ENCODE results near the gene ABCC11.
"Not testable (repeated sequence)": the region's sequence is repeated elsewhere in the genome, so short reads cannot be mapped to it uniquely, and the experiment has no call there.

The ABCC11 gene

GRCh38 chr16:48194828-48195556 is 52.3 kb downstream of the ABCC11 start:
- no peak for DNase-seq

DNA sequence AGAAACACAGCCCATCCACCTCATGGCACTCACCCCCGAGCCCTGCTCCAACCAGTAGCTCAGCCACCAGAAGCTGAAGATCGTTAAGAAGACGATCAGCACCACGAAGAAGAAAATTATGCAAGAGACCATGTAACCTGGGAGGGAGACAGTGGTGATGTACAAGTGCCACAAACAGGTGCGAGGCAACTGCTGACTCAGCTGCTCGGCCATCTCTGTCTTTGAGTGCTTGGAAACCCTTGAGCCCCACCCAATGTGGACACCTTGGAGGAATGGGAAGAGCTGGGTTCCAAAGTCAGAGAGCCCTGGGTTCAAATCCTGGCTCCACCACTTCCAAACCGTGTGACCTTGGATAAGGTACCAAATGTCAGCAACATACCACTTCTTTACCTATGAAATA is 53.5 kb downstream of the ABCC11 start:
- no peak for DNase-seq

DNA sequence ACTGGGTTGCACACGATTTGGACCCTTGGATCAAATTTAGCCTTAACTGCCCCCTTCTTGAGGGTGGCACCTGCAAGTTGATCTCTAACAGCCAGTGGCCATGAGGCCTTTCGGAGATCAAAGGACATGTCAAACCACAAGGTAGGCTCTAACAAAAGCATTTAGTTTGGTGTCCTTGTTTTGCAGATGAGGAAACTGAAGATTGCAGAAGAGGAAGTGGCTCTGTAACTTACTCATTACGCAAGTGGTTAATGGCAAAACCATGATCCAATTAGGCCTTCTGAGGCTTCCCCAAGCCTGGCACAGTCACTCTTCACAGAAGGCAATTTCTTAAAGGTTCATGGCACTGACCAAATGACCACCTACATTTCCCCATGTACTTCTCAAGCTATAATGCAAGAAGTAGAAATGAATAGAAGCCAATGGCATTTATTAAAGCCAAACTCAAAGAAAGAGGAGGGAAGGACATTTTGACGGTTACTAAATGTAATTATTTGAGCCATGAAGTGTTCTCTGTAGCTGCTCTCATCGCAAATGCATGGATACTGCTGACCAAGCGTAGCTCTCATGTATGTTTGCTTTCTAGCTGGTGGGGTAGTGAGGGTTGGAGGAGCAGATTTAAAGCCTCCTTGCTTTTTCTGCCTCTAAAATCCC is 58.8 kb downstream of the ABCC11 start:
- no peak for DNase-seq

- DNase-seq: no peak
These were observed 59.6 kb downstream of the ABCC11 start for GRCh38 chr16:48187779-48188178.

- DNase-seq: no peak
These were observed 62.7 kb downstream of the ABCC11 start for GRCh38 chr16:48184681-48185080.

DNA sequence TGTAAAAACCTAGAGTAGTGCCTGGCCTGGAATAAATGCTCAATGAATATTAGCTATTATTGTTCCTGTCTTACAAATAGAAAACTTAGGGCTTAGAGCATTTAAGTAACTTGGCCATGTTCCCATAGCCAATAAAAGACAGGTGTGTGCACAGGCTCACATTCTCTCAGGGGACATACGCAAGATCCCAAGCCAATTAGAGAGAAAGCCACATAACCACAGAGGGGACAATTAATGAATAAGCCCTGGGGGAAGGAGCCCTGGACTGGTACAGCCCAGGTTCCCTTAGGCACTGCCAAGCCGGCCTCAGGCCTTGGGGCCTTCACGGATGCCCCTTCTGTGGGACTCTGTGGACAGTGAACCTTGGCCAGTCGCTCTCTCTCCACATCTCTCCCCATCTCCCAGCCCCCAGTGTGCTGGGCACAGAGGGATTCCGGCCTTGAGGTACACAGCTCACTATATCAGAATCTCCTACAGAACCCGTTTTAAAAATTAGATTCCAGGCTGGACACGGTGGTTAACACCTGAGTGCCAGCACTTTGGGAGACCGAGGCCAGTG is 64.3 kb downstream of the ABCC11 start:
- DNase-seq: no peak

- not testable (repeated sequence) for DNase-seq
These were observed 65.4 kb downstream of the ABCC11 start for GRCh38 chr16:48181746-48182520.

DNA sequence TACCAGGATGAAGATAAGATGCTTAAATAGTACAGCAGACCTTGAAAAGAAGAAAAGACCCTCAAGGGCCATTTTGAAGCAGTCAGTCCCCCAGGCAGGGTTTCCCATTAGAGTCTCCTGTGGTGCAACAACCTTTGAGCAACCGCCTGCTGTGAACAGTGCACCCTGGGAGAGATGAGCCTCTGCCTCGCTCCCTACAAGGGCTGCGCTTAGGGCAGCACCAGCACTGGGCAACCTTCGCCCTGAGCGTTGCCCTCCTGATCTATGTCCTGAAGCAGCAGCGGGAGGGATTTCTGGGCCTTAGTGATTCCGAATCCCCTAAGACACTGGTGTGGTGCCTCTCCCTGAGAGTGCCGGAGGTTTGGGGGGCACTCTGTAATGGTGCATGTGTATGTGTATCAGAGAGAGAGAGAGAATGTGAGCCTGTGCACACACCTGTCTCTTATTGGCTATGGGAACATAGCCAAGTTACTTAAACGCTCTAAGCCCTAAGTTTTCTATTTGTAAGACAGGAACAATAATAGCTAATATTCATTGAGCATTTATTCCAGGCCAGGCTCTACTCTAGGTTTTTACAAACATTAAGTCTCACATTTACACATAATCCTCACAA is 66.4 kb downstream of the ABCC11 start:
- no peak for DNase-seq

DNA sequence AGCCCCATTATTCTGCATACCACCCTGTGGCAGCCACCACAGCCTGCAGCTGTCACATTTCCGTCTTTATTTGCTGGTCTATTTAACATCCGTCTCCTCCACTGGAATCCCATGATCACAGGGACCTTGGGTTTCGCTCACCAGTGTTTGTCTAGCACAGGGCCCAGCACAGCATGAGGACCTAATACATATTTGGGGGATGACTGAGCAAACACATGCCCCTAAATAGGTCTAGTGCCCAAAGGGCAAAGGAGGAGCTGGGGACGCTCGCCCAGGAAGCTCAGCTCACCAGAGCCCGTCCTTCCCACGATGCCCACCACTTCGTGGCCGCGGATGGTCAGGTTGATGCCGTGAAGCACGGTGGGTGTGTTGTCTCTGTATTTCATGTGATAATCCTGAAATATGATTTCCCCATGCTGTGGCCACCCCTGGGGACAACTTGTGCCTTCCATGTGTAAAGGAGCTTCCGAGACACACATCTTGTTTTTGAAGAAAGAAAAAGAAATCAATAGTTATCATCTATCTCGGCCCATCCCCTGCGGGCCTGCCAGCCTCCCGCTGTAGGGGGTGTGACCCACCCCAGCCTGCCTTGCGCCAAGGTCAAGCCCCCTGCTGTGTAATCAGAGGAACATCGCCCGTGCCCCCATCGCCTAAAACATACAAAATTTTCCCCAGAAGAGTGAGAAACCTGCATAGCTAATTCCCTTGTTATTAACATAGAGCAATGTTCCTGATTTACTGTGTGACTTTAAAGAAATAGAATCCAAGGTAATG is 70.5 kb downstream of the ABCC11 start:
- no peak for DNase-seq

DNA sequence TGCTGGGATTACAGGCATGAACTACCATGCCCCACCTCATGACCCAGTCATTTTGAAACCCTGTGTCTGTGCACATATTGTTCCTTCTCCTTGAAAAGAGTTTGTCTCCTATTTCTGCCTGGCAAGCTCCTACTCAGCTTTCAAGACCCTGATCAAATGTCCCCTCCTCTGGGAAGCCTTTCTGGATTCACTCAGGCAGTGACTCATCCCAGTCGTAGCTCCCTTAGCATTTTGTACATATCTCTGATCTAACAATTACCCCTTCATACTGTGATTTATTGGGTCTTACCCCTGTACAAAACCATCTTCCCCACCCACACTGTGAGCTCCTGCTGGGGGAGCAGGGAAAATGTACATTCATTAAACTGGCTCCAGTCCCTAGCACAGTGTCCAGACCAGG is 73.5 kb downstream of the ABCC11 start:
- no peak for DNase-seq

- no peak for DNase-seq
These were observed 74.7 kb downstream of the ABCC11 start for GRCh38 chr16:48172682-48173081.

GRCh38 chr16:48169896-48170295 is 77.4 kb downstream of the ABCC11 start:
- DNase-seq: no peak

DNA sequence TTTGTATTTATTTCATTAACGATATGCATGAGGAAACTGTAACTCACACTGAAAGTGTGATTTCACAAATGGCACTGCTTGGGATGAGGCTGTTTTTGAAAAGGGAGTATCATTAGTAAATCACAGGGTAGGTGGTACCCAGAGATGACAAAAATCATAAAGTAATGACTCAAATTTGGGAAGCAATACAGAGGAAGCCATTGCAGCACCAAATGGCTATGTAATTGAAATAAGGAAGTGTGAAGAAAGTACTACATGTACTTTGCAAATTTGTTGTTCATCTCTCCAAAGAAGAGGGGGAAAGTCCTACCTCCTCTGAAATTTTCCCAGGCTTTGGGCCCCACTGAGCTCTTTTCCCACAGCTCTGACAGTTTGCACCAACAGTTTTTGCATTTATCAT is 79.3 kb downstream of the ABCC11 start:
- no peak for DNase-seq

DNA sequence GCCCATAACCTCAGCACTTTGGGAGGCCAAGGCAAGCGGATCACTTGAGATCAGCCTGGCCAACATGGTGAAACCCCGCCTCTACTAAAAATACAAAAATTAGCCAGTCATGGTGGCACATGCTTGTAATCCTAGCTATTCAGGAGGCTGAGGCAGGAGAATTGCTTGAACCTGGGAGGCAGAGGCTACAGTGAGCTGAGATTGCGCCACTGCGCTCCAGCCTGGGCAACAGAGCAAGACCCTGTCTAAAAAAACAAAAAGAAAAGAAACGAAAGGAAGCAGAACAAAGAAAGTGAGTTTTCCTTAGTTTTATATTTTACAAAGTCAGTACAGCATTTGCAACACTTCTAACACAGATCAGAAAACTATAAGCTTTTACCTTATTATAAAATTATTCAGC is 80.7 kb downstream of the ABCC11 start:
- DNase-seq: not testable (repeated sequence)

DNA sequence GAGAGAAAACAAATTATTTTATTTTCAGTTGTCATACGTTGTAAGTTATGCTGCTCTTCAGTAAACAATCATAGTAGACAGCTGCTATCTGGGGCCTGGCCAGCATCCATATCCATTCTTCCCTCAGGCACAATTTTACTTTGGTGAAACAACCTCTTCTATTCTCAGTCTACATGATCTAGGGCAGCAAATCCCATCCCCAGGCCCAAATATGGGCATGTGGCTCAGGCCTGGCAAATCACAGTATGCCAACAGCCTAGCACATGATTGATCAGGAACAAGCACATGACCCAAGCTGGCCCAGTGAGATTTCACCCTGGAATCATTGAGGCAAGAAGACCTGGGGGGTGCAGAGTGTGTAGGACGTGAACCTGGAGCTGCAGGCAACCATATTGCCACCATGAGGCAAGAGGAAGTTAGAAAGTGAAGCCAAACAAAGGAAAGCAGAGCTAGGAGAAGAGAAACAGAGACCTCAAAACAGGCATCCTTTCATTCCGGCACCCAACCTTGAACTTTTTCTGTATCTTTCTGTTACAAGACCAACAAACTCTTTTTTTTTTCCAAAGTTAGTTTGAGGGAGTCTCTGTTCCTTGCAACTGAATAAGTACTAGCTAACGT is 81.3 kb downstream of the ABCC11 start:
- DNase-seq: no peak

GRCh38 chr16:48164907-48165715 is 82.2 kb downstream of the ABCC11 start:
- DNase-seq: peak; percentile 69

DNA sequence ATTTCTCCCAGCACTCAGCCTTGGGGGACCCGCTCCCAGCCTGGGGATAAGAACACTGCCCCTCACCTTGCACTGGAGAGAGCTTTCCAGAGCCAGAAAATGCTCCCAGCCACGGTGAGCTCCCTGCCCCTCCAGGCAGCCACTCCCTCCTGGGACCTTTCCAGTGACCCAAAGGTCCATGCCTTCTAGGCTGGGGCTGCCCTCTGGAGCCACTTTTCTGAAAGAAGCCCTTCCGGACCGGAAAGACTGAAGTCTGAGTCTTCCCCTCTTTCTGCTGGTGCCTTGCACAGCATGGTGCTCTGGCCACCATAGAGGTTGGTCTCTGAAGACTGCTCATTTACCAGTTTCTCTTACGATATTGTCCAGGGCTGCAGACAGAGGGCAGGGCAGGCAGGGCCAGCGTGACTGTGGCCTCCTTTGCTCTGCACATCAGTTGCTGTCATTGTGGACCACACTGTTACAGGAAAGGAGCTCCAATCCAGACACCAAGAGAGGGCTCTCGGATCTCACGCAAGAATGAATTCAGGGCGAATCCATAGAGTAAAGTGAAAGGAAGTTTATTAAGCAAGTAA is 84.4 kb downstream of the ABCC11 start:
- DNase-seq: no peak

GRCh38 chr16:48161906-48162305 is 85.4 kb downstream of the ABCC11 start:
- no peak for DNase-seq

GRCh38 chr16:48160575-48160974 is 86.8 kb downstream of the ABCC11 start:
- no peak for DNase-seq

DNA sequence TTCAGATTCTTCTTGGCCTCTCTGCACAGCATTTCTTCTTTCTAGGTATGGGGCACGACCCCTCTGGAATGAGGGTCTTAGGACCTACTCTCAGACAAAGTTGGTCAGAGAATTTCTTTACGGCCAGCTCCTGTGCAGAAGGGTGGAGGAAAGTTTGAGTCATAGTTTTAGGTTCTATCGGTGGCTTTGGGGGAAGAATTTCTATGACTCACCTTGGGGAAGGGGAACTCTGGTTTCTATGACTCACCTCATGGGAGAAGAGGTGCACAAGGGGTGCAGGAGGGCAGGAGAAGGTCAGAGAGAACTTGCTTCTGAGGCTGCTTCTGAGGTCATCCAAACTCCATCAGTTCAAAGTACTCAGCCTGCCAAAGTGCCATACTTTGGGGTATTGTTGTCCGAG is 89.0 kb downstream of the ABCC11 start:
- DNase-seq: no peak

GRCh38 chr16:48157794-48158193 is 89.5 kb downstream of the ABCC11 start:
- no peak for DNase-seq

Measured in GOT3 (cell line).